ENCODE measurements around the gene AMZ1.

The AMZ1 gene

GRCh38 chr7:2750004-2750407 is 62.0 kb downstream of the AMZ1 start:
- Histone ChIP-seq H3K4me2 (ENCODE audit: low read length) (peak overlapping the region; percentile 67; the same call in 1 of the 2 replicates), H3K9me3 (ENCODE audit: insufficient read depth, low read length) (no peaks in the 10 kb centered on the region), H3K36me3 (replicated peaks; ENCODE audit: low read depth, low read length) (peaks cover under 1% of the 10 kb centered on the region), H4K20me1 (ENCODE audit: insufficient read depth, low read length) (no peaks in the 10 kb centered on the region), H3K79me2 (ENCODE audit: low read length) (peaks cover 7% of the 10 kb centered on the region; the same call in 1 of the 2 replicates), H2AFZ (ENCODE audit: low read depth, low read length) (no peak overlapping the region), H3K27ac (ENCODE audit: low read length) (no peak overlapping the region), H3K9ac (ENCODE audit: low read length) (no peak overlapping the region), H3K4me1 (ENCODE audit: low read length) (peaks cover 44% of the 10 kb centered on the region), H3K4me3 (ENCODE audit: low read length) (no peak overlapping the region), H3K27me3 (ENCODE audit: low read depth, low read length) (no peaks in the 10 kb centered on the region)
- TF ChIP-seq EZH2phosphoT487 (IDR thresholded peaks at IDR 0.05; ENCODE audit: low read depth) (no peak), CTCF (IDR thresholded peaks at IDR 0.05; ENCODE audit: low read depth, low read length) (0 out of 2 replicates have a peak, but pooled peaks have one; percentile 10)

GRCh38 chr7:2751086-2751485 is 63.1 kb downstream of the AMZ1 start:
- Histone ChIP-seq H3K36me3 (replicated peaks; ENCODE audit: low read depth, low read length) (peaks cover 9% of the 10 kb centered on the region), H4K20me1 (ENCODE audit: insufficient read depth, low read length) (no peaks in the 10 kb centered on the region), H3K9ac (ENCODE audit: low read length) (peak overlapping the region; percentile 18), H3K27me3 (ENCODE audit: low read depth, low read length) (no peaks in the 10 kb centered on the region), H3K4me1 (ENCODE audit: low read length) (peaks cover 44% of the 10 kb centered on the region), H3K27ac (ENCODE audit: low read length) (peak overlapping the region; percentile 40), H3K4me3 (ENCODE audit: low read length) (peak overlapping the region; percentile 36), H3K4me2 (ENCODE audit: low read length) (peak overlapping the region; percentile 67), H3K79me2 (ENCODE audit: low read length) (peaks cover 7% of the 10 kb centered on the region; the same call in 1 of the 2 replicates), H3K9me3 (ENCODE audit: insufficient read depth, low read length) (no peaks in the 10 kb centered on the region), H2AFZ (ENCODE audit: low read depth, low read length) (no peak overlapping the region)
- TF ChIP-seq EZH2phosphoT487 (IDR thresholded peaks at IDR 0.05; ENCODE audit: low read depth) (no peak), CTCF (IDR thresholded peaks at IDR 0.05; ENCODE audit: low read depth, low read length) (no peak)

GRCh38 chr7:2753148-2753547 is 65.1 kb downstream of the AMZ1 start:
- H3K79me2 ChIP-seq (ENCODE audit: low read length) = peaks cover 7% of the 10 kb centered on the region; the same call in 1 of the 2 replicates
- H4K20me1 ChIP-seq (ENCODE audit: insufficient read depth, low read length) = no peaks in the 10 kb centered on the region
- peaks cover 10% of the 10 kb centered on the region for H3K36me3 ChIP-seq (replicated peaks; ENCODE audit: low read depth, low read length)
- H3K27ac ChIP-seq (ENCODE audit: low read length) = no peak overlapping the region
- H3K9me3 ChIP-seq (ENCODE audit: insufficient read depth, low read length) = no peaks in the 10 kb centered on the region
- no peak overlapping the region for H3K4me3 ChIP-seq (ENCODE audit: low read length)
- H3K4me2 ChIP-seq (ENCODE audit: low read length) = peak overlapping the region; percentile 67
- no peaks in the 10 kb centered on the region for H3K27me3 ChIP-seq (ENCODE audit: low read depth, low read length)
- peaks cover 55% of the 10 kb centered on the region for H3K4me1 ChIP-seq (ENCODE audit: low read length)
- no peak overlapping the region for H3K9ac ChIP-seq (ENCODE audit: low read length)
- H2AFZ ChIP-seq (ENCODE audit: low read depth, low read length) = no peak overlapping the region
- TF ChIP-seq EZH2phosphoT487 (IDR thresholded peaks at IDR 0.05; ENCODE audit: low read depth) (no peak), CTCF (IDR thresholded peaks at IDR 0.05; ENCODE audit: low read depth, low read length) (no peak)

- TF ChIP-seq CTCF (IDR thresholded peaks at IDR 0.05; ENCODE audit: low read depth, low read length) = no peak
- TF ChIP-seq EZH2phosphoT487 (IDR thresholded peaks at IDR 0.05; ENCODE audit: low read depth) = no peak
- Histone ChIP-seq H3K79me2 (ENCODE audit: low read length) (peaks cover 8% of the 10 kb centered on the region), H3K9me3 (ENCODE audit: insufficient read depth, low read length) (no peaks in the 10 kb centered on the region)
Observed at GRCh38 chr7:2754086-2754485, 66.1 kb downstream of the AMZ1 start.

More at GRCh38 chr7:2754086-2754485, 66.1 kb downstream of the AMZ1 start:
- Histone ChIP-seq H2AFZ (ENCODE audit: low read depth, low read length) (no peak overlapping the region), H4K20me1 (ENCODE audit: insufficient read depth, low read length) (no peaks in the 10 kb centered on the region), H3K27ac (ENCODE audit: low read length) (no peak overlapping the region), H3K9ac (ENCODE audit: low read length) (no peak overlapping the region), H3K4me3 (ENCODE audit: low read length) (no peak overlapping the region), H3K36me3 (replicated peaks; ENCODE audit: low read depth, low read length) (peaks cover 10% of the 10 kb centered on the region), H3K4me2 (ENCODE audit: low read length) (no peak overlapping the region), H3K27me3 (ENCODE audit: low read depth, low read length) (no peaks in the 10 kb centered on the region), H3K4me1 (ENCODE audit: low read length) (peaks cover 63% of the 10 kb centered on the region)
